K562 (cell line): ENCODE data around the gene CUX1. TPM values are rescaled to one million over a fixed set of nuclear protein-coding genes. Genes with fewer than 3 reads are reported as not detected.
A peak's percentile ranks its signal among the peaks of the same experiment; 100 is the strongest.

Experiments
- ATAC-seq: fragments of 200-7000 bp; cut with Tn5 transposase; 3 replicates; pipeline ENCODE4 v1.9.1; 2020; ENCODE audit warnings: moderate library complexity
- BruUV-seq: library from RNA; stranded (reverse); fragments of 400-500 nt; replicated peaks from 2 replicates; lab custom pipeline; 2021; lab: Mats Ljungman, UMichigan
- CTCF ChIA-PET: fragments of 300-600 bp; formaldehyde crosslinking; extraction: SDS; loops from one replicate; lab custom pipeline; 2021; ENCODE audit warnings: low intra/inter-chr PET ratio; lab: Yijun Ruan, JAX
- POLR2A ChIA-PET: fragments of 300-600, 350-650 bp; sonication (Branson Sonifier 250); formaldehyde crosslinking; extraction: SDS; loops from one replicate; lab custom pipeline; 2021; ENCODE audit warnings: antibody characterized with exemption, inconsistent platforms; lab: Yijun Ruan, JAX
- DNase-seq, 4 experiments: peaks; one replicate each; pipeline versions ENCODE4 v3.0.0 to v3.0.0-alpha.2; 2011 to 2018; ENCODE audit warnings: low spot score in 3 of 4, mixed read lengths in 3 of 4; ENCODE audit errors: extremely low read depth in 1 of 4
- FAIRE-seq: peaks from 2 replicates; lab custom pipeline; 2011; peaks lifted over from hg19 to GRCh38; lab: Jason Lieb, UNC
- H2AFZ ChIP-seq: 2 replicates; pipeline ENCODE4 v1.6.0; 2011; ENCODE audit warnings: low read depth, low read length, control low read depth, inconsistent platforms
- H3K27ac ChIP-seq: fragments of 200-600 bp; 3 replicates; pipeline ENCODE4 v1.8.0; 2011; ENCODE audit warnings: low read depth, mild to moderate bottlenecking, control low read depth, inconsistent platforms, low read length, moderate library complexity, mixed read lengths; ENCODE audit errors: extremely low read depth
- H3K27me3 ChIP-seq, 2 experiments: fragments of 300-600 bp in 1 of 2; 2 replicates in 1 of 2; 3 replicates in 1 of 2; pipeline versions ENCODE4 v1.6.0 to v1.8.0; 2011; ENCODE audit warnings: inconsistent platforms in 2 of 2, low read length in 2 of 2, mild to moderate bottlenecking in 1 of 2, mixed read lengths in 1 of 2, moderate library complexity in 1 of 2; ENCODE audit not compliant: control insufficient read depth in 2 of 2, insufficient read depth in 2 of 2
- H3K36me3 ChIP-seq: fragments of 300-600 bp; 3 replicates; pipeline ENCODE4 v1.8.0; 2011; ENCODE audit warnings: mild to moderate bottlenecking, low read length, inconsistent platforms; ENCODE audit not compliant: control insufficient read depth, insufficient read depth
- H3K4me1 ChIP-seq, 2 experiments: fragments of 200-600 bp in 1 of 2; replicated peaks in 1 of 2; 2 replicates in 1 of 2; 3 replicates in 1 of 2; pipeline versions ENCODE4 v1.5.1 to v1.8.0; 2011; ENCODE audit warnings: inconsistent platforms in 2 of 2, low read length in 2 of 2, mild to moderate bottlenecking in 1 of 2, mixed read lengths in 1 of 2, moderate library complexity in 1 of 2; ENCODE audit not compliant: control insufficient read depth in 2 of 2, insufficient read depth in 2 of 2
- H3K4me2 ChIP-seq: 2 replicates; pipeline ENCODE4 v1.6.1; 2011; ENCODE audit warnings: low read length, control low read depth, inconsistent platforms, mixed read lengths; ENCODE audit not compliant: insufficient read depth
- H3K4me3 ChIP-seq: fragments of 200-600 bp; sonication (generic), shearing (Covaris generic); 2 replicates; pipeline ENCODE4 v1.5.1; 2016; ENCODE audit warnings: control low read depth, inconsistent platforms
- H3K79me2 ChIP-seq: fragments of 200-600 bp; 3 replicates; pipeline ENCODE4 v1.8.0; 2011; ENCODE audit warnings: low read length, inconsistent platforms; ENCODE audit not compliant: control insufficient read depth, insufficient read depth
- H3K9ac ChIP-seq, 2 experiments: 2 replicates each; pipeline versions ENCODE4 v1.6.0 to v1.6.1; 2011; ENCODE audit warnings: low read depth in 2 of 2, low read length in 2 of 2, control low read depth in 1 of 2, inconsistent platforms in 1 of 2, mild to moderate bottlenecking in 1 of 2, mixed read lengths in 1 of 2; ENCODE audit not compliant: insufficient read depth in 1 of 2
- H3K9me1 ChIP-seq: one replicate; pipeline ENCODE4 v1.6.0; 2011; ENCODE audit warnings: inconsistent platforms, mild to moderate bottlenecking, low read length, moderate library complexity; ENCODE audit not compliant: control insufficient read depth, insufficient read depth
- H3K9me3 ChIP-seq: replicated peaks from 2 replicates; pipeline ENCODE4 v1.5.1; 2011; ENCODE audit warnings: low read depth, low read length, inconsistent platforms; ENCODE audit not compliant: control insufficient read depth, insufficient read depth
- H4K20me1 ChIP-seq: replicated peaks from 2 replicates; pipeline ENCODE4 v1.6.1; 2011; ENCODE audit warnings: low read length, inconsistent platforms, mixed read lengths; ENCODE audit not compliant: control insufficient read depth, insufficient read depth
- BRCA1 ChIP-seq, 2 experiments: fragments of 450-650 bp in 1 of 2; sonication (generic) in 1 of 2; formaldehyde crosslinking in 1 of 2; IDR thresholded peaks; 2 replicates each; pipeline versions ENCODE4 v1.5.0 to v1.6.1; 2017 to 2020; ENCODE audit warnings: mild to moderate bottlenecking in 1 of 2, missing genetic modification reagents in 1 of 2
- EHMT2 ChIP-seq: fragments of 450-650 bp; IDR thresholded peaks from 2 replicates; pipeline ENCODE4 v1.6.1; 2018; ENCODE audit warnings: antibody characterized with exemption
- FOXA1 ChIP-seq: fragments of 450-650 bp; IDR thresholded peaks from 2 replicates; pipeline ENCODE4 v1.6.1; 2016; ENCODE audit warnings: mild to moderate bottlenecking, borderline replicate concordance
- NR2C1 ChIP-seq, 2 experiments: fragments of 450-650 bp; IDR thresholded peaks; 2 replicates each; pipeline ENCODE4 v1.6.1; 2017; ENCODE audit warnings: mild to moderate bottlenecking in 2 of 2, antibody characterized with exemption in 1 of 2, inconsistent platforms in 1 of 2, missing compliant biosample characterization in 1 of 2, missing genetic modification characterization in 1 of 2
- ZNF695 ChIP-seq: fragments of 450-650 bp; formaldehyde crosslinking; IDR thresholded peaks from 2 replicates; pipeline ENCODE4 v1.4.0; 2020; ENCODE audit warnings: mild to moderate bottlenecking, moderate library complexity
- WGBS: fragments of 100-300 bp; shearing (Covaris generic); methylation state at CpG from one replicate; pipeline ENCODE4 v1.1.6; 2016; ENCODE audit warnings: low coverage, mixed read lengths; ENCODE audit not compliant: insufficient coverage; ENCODE audit errors: missing lambda C conversion rate; 5-methylcytosine and 5-hydroxymethylcytosine counted together
- in situ Hi-C: fragments of 300-500 bp; cut with MboI; formaldehyde crosslinking; loops from 4 replicates; pipeline ENCODE4 v1.15.0; 2018; ENCODE audit warnings: inconsistent platforms, mixed read lengths
- intact Hi-C: fragments of 100-400 bp; cut with micrococcal nuclease; formaldehyde crosslinking; loops from 2 replicates; pipeline ENCODE4 v1.14.2; 2022
- polyA plus RNA-seq, 8 experiments: library from polyadenylated mRNA; depleted of rRNA in 4 of 8; stranded (reverse) in 5 of 8; unstranded in 3 of 8; fragments of >200 nt; fragmentation: Nextera tagmentation in 2 of 8; fragmentation: Illumina TruSeq in 1 of 8; extraction: Ambion mirVana in 2 of 8; extraction: Trizol in 1 of 8; gene quantifications; 2 replicates each; pipeline versions ENCODE4 v1.2.1 to v1.2.3, GENCODE V29; 2011 to 2014; ENCODE audit warnings: inconsistent platforms in 1 of 8, missing spikeins in 1 of 8
- total RNA-seq, 7 experiments: library from RNA; depleted of rRNA in 6 of 7; stranded (reverse); fragments of >200 nt in 6 of 7; fragmentation: Illumina TruSeq in 2 of 7; extraction: Trizol in 2 of 7; gene quantifications; 2 replicates each; pipeline versions ENCODE4 v1.2.1 to v1.2.3, GENCODE V29; 2011 to 2021; ENCODE audit warnings: low replicate concordance in 1 of 7
- TF ChIP-seq, protein P1 (sequence below): fragments of 450-650 bp; IDR thresholded peaks from 2 replicates; pipeline ENCODE4 v1.6.1; 2016; ENCODE audit warnings: low read depth

The CUX1 gene
- total and polyA plus RNA-seq, 9 of the 15 experiments (the other 6 are each of a cell fraction or from before 2014, with no cell fraction given): 3.6 to 55.3 (median 25.2) TPM

DNA sequence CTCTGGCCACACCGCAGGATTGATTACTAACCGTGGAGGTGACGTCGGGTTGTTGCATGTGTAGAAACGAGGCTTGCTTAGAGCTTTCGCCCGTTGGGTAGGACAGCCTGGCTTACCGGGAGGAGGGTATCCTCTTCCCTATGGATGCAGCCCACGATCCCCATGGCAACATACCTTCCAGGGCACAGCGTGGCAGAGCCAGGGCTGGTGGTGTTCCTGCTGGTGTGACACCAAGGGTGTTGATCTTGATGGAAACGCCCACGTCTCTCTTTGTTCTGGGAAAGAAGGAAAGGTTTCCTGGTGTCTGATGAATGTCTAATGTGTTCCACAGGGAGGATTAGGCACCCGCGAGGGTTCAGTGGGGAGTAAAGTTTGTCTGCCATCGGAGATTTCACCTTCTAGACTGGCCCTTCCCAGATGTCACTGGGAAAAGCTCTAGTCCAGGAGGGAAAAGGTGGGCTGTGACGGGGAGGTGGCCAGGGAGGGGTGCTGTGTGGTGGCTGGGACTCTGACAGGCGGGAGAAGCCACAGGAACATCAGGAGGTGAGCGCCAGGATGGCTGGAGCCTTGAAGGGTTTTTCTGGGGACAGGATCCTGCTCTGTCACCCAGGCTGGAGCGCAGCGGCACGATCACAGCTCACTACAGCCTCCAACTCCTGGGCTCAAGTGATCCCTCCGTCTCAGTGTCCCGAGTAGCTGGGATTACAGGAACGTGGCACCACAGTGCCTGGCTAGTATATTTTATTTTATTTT lies 102.1 kb downstream of the CUX1 start:
- TF ChIP-seq FOXA1: no peak
- H3K9me1 ChIP-seq: no peaks in the 10 kb centered on the region
- 89% methylated on average over 23 of the region's 24 CpGs for WGBS
- H3K4me1 ChIP-seq: peaks cover 15 to 38% of the 10 kb centered on the region in 2 experiments
- intact Hi-C loops (no loop called here), in situ Hi-C loops (no loop called here)
- H3K79me2 ChIP-seq: peaks cover 62% of the 10 kb centered on the region
- no peaks in the 10 kb centered on the region for H3K27me3 ChIP-seq
- H3K9me3 ChIP-seq: no peaks in the 10 kb centered on the region
- H3K9ac ChIP-seq: peak overlapping the region in 1 of 2 experiments; percentile 41; a peak in 2 of 4 replicates
- ChIA-PET POLR2A (interaction anchor here (0.6 to 1.1 kb wide), 3 partner anchors 18 to 71 kb away, joined by 3 read pairs; no protein-coding TSS in a partner anchor), CTCF (no interaction called here)
- DNase-seq: no peak
- no peak overlapping the region for H3K4me3 ChIP-seq
- no peak overlapping the region; the same call in 2 of the 3 replicates for H3K27ac ChIP-seq
- H4K20me1 ChIP-seq: peaks cover 16% of the 10 kb centered on the region
- BruUV-seq: no TSS peak
- H3K4me2 ChIP-seq: no peak overlapping the region
- FAIRE-seq: no peak
- peaks cover 50% of the 10 kb centered on the region; the same call in 2 of the 3 replicates for H3K36me3 ChIP-seq
- no peak for ATAC-seq
- no peak overlapping the region for H2AFZ ChIP-seq

GRCh38 chr7:101921061-101921460 lies 103.6 kb downstream of the CUX1 start:
- in situ Hi-C loops (no loop called here), intact Hi-C loops (no loop called here)
- DNase-seq (no peak), FAIRE-seq (no peak), ATAC-seq (no peak)
- no peaks in the 10 kb centered on the region for H3K27me3 ChIP-seq
- no TSS peak for BruUV-seq
- no peaks in the 10 kb centered on the region for H3K9me3 ChIP-seq
- H3K36me3 ChIP-seq: peaks cover 39% of the 10 kb centered on the region; the same call in 2 of the 3 replicates
- ChIA-PET POLR2A (no interaction called here), CTCF (no interaction called here)
- peaks cover 60% of the 10 kb centered on the region for H3K79me2 ChIP-seq
- H3K4me1 ChIP-seq: peaks cover 15 to 31% of the 10 kb centered on the region in 2 experiments
- H3K4me3 ChIP-seq: no peak overlapping the region
- no peak overlapping the region for H3K9ac ChIP-seq
- H4K20me1 ChIP-seq: peaks cover 16% of the 10 kb centered on the region
- no peak overlapping the region for H3K27ac ChIP-seq
- no peak overlapping the region for H2AFZ ChIP-seq
- 97% methylated on average over 11 of the region's 11 CpGs for WGBS
- no peak overlapping the region for H3K4me2 ChIP-seq
- no peaks in the 10 kb centered on the region for H3K9me1 ChIP-seq
- TF ChIP-seq NR2C1 (IDR thresholded peaks at IDR 0.05) (no peak), NR2C1 (tag; IDR thresholded peaks at IDR 0.05) (no peak), EHMT2 (no peak), ZNF695 (CRISPR knock-in tag) (no peak), BRCA1 (IDR thresholded peaks at IDR 0.05) (no peak), BRCA1 (CRISPR knock-in tag; IDR thresholded peaks at IDR 0.05) (no peak)
- TF ChIP-seq, protein P1, sequence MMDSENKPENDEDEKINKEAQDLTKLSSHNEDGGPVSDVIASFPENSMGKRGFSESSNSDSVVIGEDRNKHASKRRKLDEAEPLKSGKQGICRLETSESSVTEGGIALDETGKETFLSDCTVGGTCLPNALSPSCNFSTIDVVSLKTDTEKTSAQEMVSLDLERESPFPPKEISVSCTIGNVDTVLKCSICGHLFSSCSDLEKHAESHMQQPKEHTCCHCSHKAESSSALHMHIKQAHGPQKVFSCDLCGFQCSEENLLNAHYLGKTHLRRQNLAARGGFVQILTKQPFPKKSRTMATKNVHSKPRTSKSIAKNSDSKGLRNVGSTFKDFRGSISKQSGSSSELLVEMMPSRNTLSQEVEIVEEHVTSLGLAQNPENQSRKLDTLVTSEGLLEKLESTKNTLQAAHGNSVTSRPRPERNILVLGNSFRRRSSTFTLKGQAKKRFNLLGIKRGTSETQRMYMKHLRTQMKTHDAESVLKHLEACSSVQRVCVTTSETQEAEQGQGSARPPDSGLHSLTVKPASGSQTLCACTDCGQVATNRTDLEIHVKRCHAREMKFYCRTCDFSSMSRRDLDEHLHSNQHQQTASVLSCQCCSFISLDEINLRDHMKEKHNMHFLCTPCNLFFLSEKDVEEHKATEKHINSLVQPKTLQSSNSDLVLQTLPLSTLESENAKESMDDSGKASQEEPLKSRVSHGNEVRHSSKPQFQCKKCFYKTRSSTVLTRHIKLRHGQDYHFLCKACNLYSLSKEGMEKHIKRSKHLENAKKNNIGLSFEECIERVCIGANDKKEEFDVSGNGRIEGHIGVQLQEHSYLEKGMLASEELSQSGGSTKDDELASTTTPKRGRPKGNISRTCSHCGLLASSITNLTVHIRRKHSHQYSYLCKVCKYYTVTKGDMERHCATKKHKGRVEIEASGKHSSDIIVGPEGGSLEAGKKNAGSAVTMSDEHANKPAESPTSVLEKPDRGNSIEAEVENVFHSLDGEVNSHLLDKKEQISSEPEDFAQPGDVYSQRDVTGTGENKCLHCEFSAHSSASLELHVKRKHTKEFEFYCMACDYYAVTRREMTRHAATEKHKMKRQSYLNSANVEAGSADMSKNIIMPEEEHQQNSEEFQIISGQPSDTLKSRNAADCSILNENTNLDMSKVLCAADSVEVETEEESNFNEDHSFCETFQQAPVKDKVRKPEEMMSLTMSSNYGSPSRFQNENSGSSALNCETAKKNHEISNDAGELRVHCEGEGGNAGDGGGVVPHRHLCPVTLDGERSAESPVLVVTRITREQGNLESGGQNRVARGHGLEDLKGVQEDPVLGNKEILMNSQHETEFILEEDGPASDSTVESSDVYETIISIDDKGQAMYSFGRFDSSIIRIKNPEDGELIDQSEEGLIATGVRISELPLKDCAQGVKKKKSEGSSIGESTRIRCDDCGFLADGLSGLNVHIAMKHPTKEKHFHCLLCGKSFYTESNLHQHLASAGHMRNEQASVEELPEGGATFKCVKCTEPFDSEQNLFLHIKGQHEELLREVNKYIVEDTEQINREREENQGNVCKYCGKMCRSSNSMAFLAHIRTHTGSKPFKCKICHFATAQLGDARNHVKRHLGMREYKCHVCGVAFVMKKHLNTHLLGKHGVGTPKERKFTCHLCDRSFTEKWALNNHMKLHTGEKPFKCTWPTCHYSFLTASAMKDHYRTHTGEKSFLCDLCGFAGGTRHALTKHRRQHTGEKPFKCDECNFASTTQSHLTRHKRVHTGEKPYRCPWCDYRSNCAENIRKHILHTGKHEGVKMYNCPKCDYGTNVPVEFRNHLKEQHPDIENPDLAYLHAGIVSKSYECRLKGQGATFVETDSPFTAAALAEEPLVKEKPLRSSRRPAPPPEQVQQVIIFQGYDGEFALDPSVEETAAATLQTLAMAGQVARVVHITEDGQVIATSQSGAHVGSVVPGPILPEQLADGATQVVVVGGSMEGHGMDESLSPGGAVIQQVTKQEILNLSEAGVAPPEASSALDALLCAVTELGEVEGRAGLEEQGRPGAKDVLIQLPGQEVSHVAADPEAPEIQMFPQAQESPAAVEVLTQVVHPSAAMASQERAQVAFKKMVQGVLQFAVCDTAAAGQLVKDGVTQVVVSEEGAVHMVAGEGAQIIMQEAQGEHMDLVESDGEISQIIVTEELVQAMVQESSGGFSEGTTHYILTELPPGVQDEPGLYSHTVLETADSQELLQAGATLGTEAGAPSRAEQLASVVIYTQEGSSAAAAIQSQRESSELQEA: no peak
